SK-N-SH (cell line): Measurements from ENCODE around the gene OXCT1. TPM values are rescaled to one million over a fixed set of nuclear protein-coding genes. Genes with fewer than 3 reads are reported as not detected.

Source experiments
- CTCF ChIA-PET: fragments of 300-600, 350-600 bp; formaldehyde crosslinking; extraction: SDS; loops from one replicate; lab custom pipeline; 2021; lab: Yijun Ruan, JAX
- POLR2A ChIA-PET: fragments of 350-600 bp; sonication (Branson Sonifier 250); formaldehyde crosslinking; extraction: SDS; loops from one replicate; lab custom pipeline; 2020; ENCODE audit warnings: antibody characterized with exemption, inconsistent platforms; lab: Yijun Ruan, JAX
- DNase-seq: peaks from one replicate; pipeline ENCODE4 v3.0.0; 2012
- H2AFZ ChIP-seq: fragments of 200-600 bp; sonication (generic); 2 replicates; pipeline ENCODE4 v1.8.1; 2016; ENCODE audit warnings: antibody characterized with exemption, mild to moderate bottlenecking, low read depth
- H3F3A ChIP-seq: fragments of 200-600 bp; sonication (generic); replicated peaks from 2 replicates; pipeline ENCODE3; 2016; ENCODE audit warnings: antibody characterized with exemption, mild to moderate bottlenecking; ENCODE audit not compliant: insufficient read depth
- H3K27ac ChIP-seq, 2 experiments: fragments of 200-500 bp in 1 of 2; fragments of 200-600 bp in 1 of 2; sonication (Bioruptor generic) in 1 of 2; sonication (generic), shearing (Covaris generic) in 1 of 2; 2 replicates each; pipeline versions ENCODE4 v1.5.1 to v1.6.1; 2014 to 2016; ENCODE audit warnings: low read depth in 2 of 2, inconsistent platforms in 1 of 2, low read length in 1 of 2, mild to moderate bottlenecking in 1 of 2, mixed read lengths in 1 of 2
- H3K27me3 ChIP-seq: fragments of 200-600 bp; sonication (generic), shearing (Covaris generic); 2 replicates; pipeline ENCODE4 v1.6.1; 2016; ENCODE audit warnings: mixed run types; ENCODE audit not compliant: insufficient read depth
- H3K36me3 ChIP-seq, 2 experiments: fragments of 200-500 bp in 1 of 2; fragments of 200-600 bp in 1 of 2; sonication (Bioruptor generic) in 1 of 2; sonication (generic) in 1 of 2; replicated peaks in 1 of 2; 2 replicates each; pipeline versions ENCODE3 to v1.5.1; 2014 to 2016; ENCODE audit warnings: low read length in 1 of 2, mild to moderate bottlenecking in 1 of 2; ENCODE audit not compliant: insufficient read depth in 2 of 2, control insufficient read depth in 1 of 2
- H3K4me1 ChIP-seq, 2 experiments: fragments of 200-500 bp in 1 of 2; fragments of 200-600 bp in 1 of 2; sonication (Bioruptor generic) in 1 of 2; sonication (generic), shearing (Covaris generic) in 1 of 2; 2 replicates each; pipeline versions ENCODE4 v1.5.1 to v1.6.1; 2014 to 2016; ENCODE audit warnings: low read depth in 1 of 2, low read length in 1 of 2, mixed run types in 1 of 2; ENCODE audit not compliant: insufficient read depth in 2 of 2, control insufficient read depth in 1 of 2
- H3K4me2 ChIP-seq: fragments of 200-600 bp; sonication (generic), shearing (Covaris generic); 2 replicates; pipeline ENCODE4 v1.6.1; 2017; ENCODE audit warnings: mixed run types
- H3K4me3 ChIP-seq, 2 experiments: fragments of 200-500 bp in 1 of 2; fragments of 200-600 bp in 1 of 2; sonication (Bioruptor generic) in 1 of 2; sonication (generic), shearing (Covaris generic) in 1 of 2; 2 replicates each; pipeline versions ENCODE4 v1.5.1 to v1.8.1; 2014 to 2016; ENCODE audit warnings: low read depth in 2 of 2, inconsistent platforms in 1 of 2, low read length in 1 of 2, mild to moderate bottlenecking in 1 of 2, mixed read lengths in 1 of 2, moderate library complexity in 1 of 2
- H3K79me2 ChIP-seq: fragments of 200-600 bp; sonication (generic); 2 replicates; pipeline ENCODE4 v1.8.1; 2017; ENCODE audit warnings: mild to moderate bottlenecking; ENCODE audit not compliant: insufficient read depth
- H3K9ac ChIP-seq: fragments of 200-600 bp; sonication (generic); 2 replicates; pipeline ENCODE4 v1.6.1; 2017; ENCODE audit warnings: mixed run types
- H3K9me2 ChIP-seq: fragments of 200-600 bp; sonication (generic); 2 replicates; pipeline ENCODE4 v1.6.1; 2017; ENCODE audit warnings: mixed run types
- H3K9me3 ChIP-seq: fragments of 200-600 bp; sonication (generic); 2 replicates; pipeline ENCODE4 v1.6.1; 2017; ENCODE audit warnings: mixed run types, mild to moderate bottlenecking, moderate library complexity
- H4K20me1 ChIP-seq: fragments of 200-600 bp; sonication (generic); 2 replicates; pipeline ENCODE4 v1.6.1; 2017; ENCODE audit warnings: mild to moderate bottlenecking, mixed run types; ENCODE audit not compliant: insufficient read depth
- ELF1 ChIP-seq: IDR thresholded peaks from 2 replicates; pipeline ENCODE4 v1.4.0; 2012
- EP300 ChIP-seq, 2 experiments: IDR thresholded peaks; 2 replicates each; pipeline versions ENCODE4 v1.4.0 to v1.6.1; 2012; ENCODE audit warnings: borderline replicate concordance in 1 of 2, low read depth in 1 of 2, low read length in 1 of 2
- FOSL2 ChIP-seq: IDR thresholded peaks from 2 replicates; pipeline ENCODE4 v1.4.0; 2012; ENCODE audit warnings: low read depth, mild to moderate bottlenecking, moderate library complexity, borderline replicate concordance
- FOXM1 ChIP-seq: IDR thresholded peaks from 2 replicates; pipeline ENCODE4 v1.4.0; 2012; ENCODE audit warnings: low read depth, mild to moderate bottlenecking
- GABPA ChIP-seq: IDR thresholded peaks from 2 replicates; pipeline ENCODE4 v1.4.0; 2012; ENCODE audit warnings: low read depth, mild to moderate bottlenecking
- GATA2 ChIP-seq: sonication (generic); formaldehyde crosslinking; IDR thresholded peaks from 2 replicates; pipeline ENCODE4 v1.5.0; 2020; ENCODE audit warnings: mild to moderate bottlenecking, missing genetic modification reagents
- IRF3 ChIP-seq: fragments of 150-350 bp; IDR thresholded peaks from 2 replicates; pipeline ENCODE4 v1.6.1; 2016; ENCODE audit warnings: mild to moderate bottlenecking, low read depth, low read length
- RFX5 ChIP-seq: IDR thresholded peaks from 2 replicates; pipeline ENCODE4 v1.6.1; 2012; ENCODE audit warnings: mild to moderate bottlenecking, improper control_type of control experiment, low read length
- RXRA ChIP-seq: IDR thresholded peaks from 2 replicates; pipeline ENCODE4 v1.4.0; 2012; ENCODE audit warnings: low read depth, mild to moderate bottlenecking, borderline replicate concordance
- SMC3 ChIP-seq: IDR thresholded peaks from 2 replicates; pipeline ENCODE4 v1.6.1; 2012; ENCODE audit warnings: low read depth, low read length, improper control_type of control experiment
- TCF12 ChIP-seq: IDR thresholded peaks from 2 replicates; pipeline ENCODE4 v1.4.0; 2012
- USF1 ChIP-seq: IDR thresholded peaks from 2 replicates; pipeline ENCODE4 v1.4.0; 2012; ENCODE audit warnings: low read depth, borderline replicate concordance
- WGBS: methylation state at CpG from one replicate; pipeline ENCODE4 v1.1.6; 2017; ENCODE audit warnings: low lambda C conversion rate; 5-methylcytosine and 5-hydroxymethylcytosine counted together
- polyA plus RNA-seq, 3 experiments: library from polyadenylated mRNA; depleted of rRNA; stranded (reverse); fragments of >200 nt; gene quantifications; 2 replicates each; pipeline ENCODE4 v1.2.3, GENCODE V29; 2012

Gene OXCT1
- polyA plus RNA-seq, 1 of the 3 experiments (the other 2 are of a cell fraction) = 11.7 TPM

GRCh38 chr5:41863871-41864486 is 6.2 kb downstream of the OXCT1 start:
- no peak for DNase-seq

GRCh38 chr5:41858890-41859289 is 11.3 kb downstream of the OXCT1 start:
- Histone ChIP-seq H3K9me3 (no peaks in the 10 kb centered on the region), H3K36me3 (peaks cover 9 to 54% of the 10 kb centered on the region in 2 experiments), H3K79me2 (peaks cover 8% of the 10 kb centered on the region; the same call in 1 of the 2 replicates), H3K9me2 (no peaks in the 10 kb centered on the region)
- no peak for DNase-seq
- TF ChIP-seq RFX5 = no peak
- TF ChIP-seq SMC3 = no peak
- no peak for TF ChIP-seq GATA2 (CRISPR knock-in tag)
- no peak for TF ChIP-seq FOXM1
- TF ChIP-seq FOSL2 = no peak
- no peak for TF ChIP-seq USF1
- TF ChIP-seq GABPA = no peak
- TF ChIP-seq TCF12 = no peak
- no peak for TF ChIP-seq EP300 (IDR thresholded peaks at IDR 0.05; ENCODE audit: borderline replicate concordance in 1 of 2, low read depth in 1 of 2, low read length in 1 of 2)
- TF ChIP-seq IRF3 = no peak
- TF ChIP-seq, all 33 proteins: peak for 0
- Histone ChIP-seq H3K4me3 (no peak overlapping the region), H2AFZ (no peak overlapping the region), H3K4me2 (no peak overlapping the region), H4K20me1 (no peaks in the 10 kb centered on the region), H3K4me1 (no peaks in the 10 kb centered on the region; a peak in 1 of 4 replicates), H3K27me3 (no peaks in the 10 kb centered on the region), H3F3A (no peaks in the 10 kb centered on the region), H3K27ac (no peak overlapping the region), H3K9ac (no peak overlapping the region)
- WGBS = 74% methylated on average over 2 of the region's 2 CpGs
- ChIA-PET CTCF (interaction anchor here (1.3 to 5.0 kb wide), 4 partner anchors 8 to 200 kb away, joined by 5 to 126 read pairs (median 30); partner anchors contain the start of gene FBXO4), POLR2A (no interaction called here)

More at GRCh38 chr5:41863871-41864486, 6.2 kb downstream of the OXCT1 start:
- TF ChIP-seq ELF1 (no peak), RXRA (no peak)
- no peaks in the 10 kb centered on the region for H3K27me3 ChIP-seq
- H3K4me3 ChIP-seq = no peak overlapping the region
- H3K79me2 ChIP-seq = peaks cover 25% of the 10 kb centered on the region
- no peak overlapping the region for H3K4me2 ChIP-seq
- H3K27ac ChIP-seq = no peak overlapping the region
- H3K9me3 ChIP-seq = no peaks in the 10 kb centered on the region
- H2AFZ ChIP-seq = no peak overlapping the region
- peaks cover 5 to 21% of the 10 kb centered on the region in 2 experiments for H3K36me3 ChIP-seq
- H3K9me2 ChIP-seq = no peaks in the 10 kb centered on the region
- H3K4me1 ChIP-seq = peaks cover 0 to 3% of the 10 kb centered on the region in 2 experiments; a peak in 1 of 4 replicates
- no peaks in the 10 kb centered on the region for H4K20me1 ChIP-seq
- no peak overlapping the region for H3K9ac ChIP-seq
- no peaks in the 10 kb centered on the region for H3F3A ChIP-seq
- ChIA-PET POLR2A (no interaction called here), CTCF (interaction anchor here (5.7 kb wide), 1 partner anchor 7 kb away, joined by 46 read pairs; no protein-coding TSS in a partner anchor)
